Measurements from ENCODE around the gene CBLC. TPM values are rescaled to one million over a fixed set of nuclear protein-coding genes. Genes with fewer than 3 reads are reported as not detected.
A peak's percentile ranks its signal among the peaks of the same experiment; 100 is the strongest.

CBLC gene
- total RNA-seq, 1 experiment from 2014 or later: 0.80 TPM

DNA sequence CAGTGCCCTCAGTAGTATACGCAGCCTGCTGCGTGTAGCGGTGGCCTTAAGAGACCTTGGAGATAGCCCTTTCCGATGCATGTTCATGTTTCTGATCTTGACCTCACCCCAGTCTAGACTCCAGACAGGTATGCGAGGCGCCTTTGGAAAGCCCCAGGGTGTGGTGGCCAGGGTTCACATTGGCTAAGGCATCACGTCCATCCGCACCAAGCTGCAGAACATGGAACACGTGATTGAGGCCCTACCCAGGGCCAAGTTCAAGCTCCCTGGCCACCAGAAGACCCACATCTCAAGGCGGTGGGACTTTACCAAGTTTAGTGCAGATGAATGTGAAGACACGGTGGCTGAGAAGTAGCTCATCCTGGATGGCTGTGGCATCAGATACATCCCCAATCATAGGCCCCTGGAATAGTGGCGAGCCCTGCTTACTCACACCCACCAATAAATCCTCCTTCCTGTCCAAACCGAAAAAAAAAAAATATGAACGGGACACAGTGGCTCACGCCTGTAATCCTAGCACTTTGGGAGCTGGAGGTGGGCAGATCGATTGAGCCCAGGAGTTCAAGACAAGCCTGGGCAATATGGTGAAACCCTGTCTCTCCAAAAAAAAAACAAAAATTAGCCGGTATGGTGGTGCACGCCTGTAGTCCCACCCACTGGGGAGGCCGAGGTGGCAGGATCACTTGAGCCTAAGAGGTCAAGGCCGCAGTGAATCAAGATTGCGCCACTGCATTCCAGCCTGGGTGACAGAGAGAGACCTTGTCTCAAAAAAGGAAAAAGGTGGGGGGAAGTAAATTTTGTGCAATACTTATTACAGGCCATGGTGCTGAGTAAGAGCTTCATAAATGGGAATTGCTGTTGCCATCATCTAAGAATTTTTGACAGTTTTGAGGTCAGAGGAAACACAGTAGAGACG lies 12.4 kb upstream of the CBLC start:
- DNase-seq (ENCODE audit: low read depth, low spot score) (no peak), ATAC-seq (no peak)
- Histone ChIP-seq H3K9me3 (ENCODE audit: control insufficient read depth, insufficient read depth, low read depth, low read length) (no peaks in the 10 kb centered on the region), H3K27ac (ENCODE audit: low read length) (0 out of 2 replicates have a peak overlapping the region, but pooled peaks have one; percentile 17), H3K36me3 (ENCODE audit: control insufficient read depth, insufficient read depth, low read length) (no peaks in the 10 kb centered on the region), H3K4me3 (ENCODE audit: low read depth in 2 of 2, low read length in 2 of 2) (no peak overlapping the region), H3K27me3 (ENCODE audit: control insufficient read depth, insufficient read depth, low read length) (no peaks in the 10 kb centered on the region), H3K4me1 (ENCODE audit: control insufficient read depth, insufficient read depth, low read length) (peaks cover 6% of the 10 kb centered on the region)
- TF ChIP-seq SIN3A (IDR thresholded peaks at IDR 0.05; ENCODE audit: borderline replicate concordance, insufficient read depth, low read depth, low read length): no peak
- no TSS peak for BruUV-seq (replicated peaks)
- ChIA-PET CTCF (interaction anchor here (2.3 kb wide), 1 partner anchor 41 kb away, joined by 10 read pairs; no protein-coding TSS in a partner anchor), POLR2A (interaction anchor here (0.5 kb wide), 1 partner anchor 75 kb away, joined by 4 read pairs; no protein-coding TSS in a partner anchor)
- intact Hi-C loops (cut with micrococcal nuclease; ENCODE audit: unreplicated experiment): no loop called here
- in situ Hi-C loops (cut with HindIII; ENCODE audit: low pct_unique_long_range_greater_than_20kb, low sequenced_read_pairs): no loop called here

DNA sequence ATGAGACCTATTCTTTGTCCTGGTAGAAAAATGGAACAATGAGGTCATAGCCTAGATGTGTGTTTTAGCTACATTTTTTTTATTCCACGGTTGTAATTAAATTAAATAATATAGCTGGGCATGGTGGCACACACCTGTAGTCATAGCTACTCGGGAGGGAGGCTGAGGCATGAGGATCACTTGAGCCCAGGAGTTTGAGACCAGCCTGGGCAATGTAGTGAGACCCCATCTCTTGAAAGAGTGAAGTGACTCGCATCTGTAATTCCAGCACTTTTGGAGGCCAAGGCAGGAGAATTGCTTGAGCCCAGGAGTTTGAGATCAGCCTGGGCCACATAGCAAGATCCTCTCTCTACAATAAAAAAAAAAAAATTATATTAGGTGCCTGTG lies 11.7 kb upstream of the CBLC start:
- DNase-seq (ENCODE audit: low read depth, low spot score): no peak
- H3K4me1 ChIP-seq (ENCODE audit: control insufficient read depth, insufficient read depth, low read length): peaks cover 6% of the 10 kb centered on the region
- no peaks in the 10 kb centered on the region for H3K36me3 ChIP-seq (ENCODE audit: control insufficient read depth, insufficient read depth, low read length)
- ChIA-PET POLR2A (no interaction called here), CTCF (interaction anchor here (2.3 kb wide), 1 partner anchor 42 kb away, joined by 10 read pairs; no protein-coding TSS in a partner anchor)
- no peaks in the 10 kb centered on the region for H3K9me3 ChIP-seq (ENCODE audit: control insufficient read depth, insufficient read depth, low read depth, low read length)
- in situ Hi-C loops (cut with HindIII; ENCODE audit: low pct_unique_long_range_greater_than_20kb, low sequenced_read_pairs): no loop called here
- intact Hi-C loops (cut with micrococcal nuclease; ENCODE audit: unreplicated experiment): no loop called here
- H3K4me3 ChIP-seq (ENCODE audit: low read depth in 2 of 2, low read length in 2 of 2): no peak overlapping the region
- BruUV-seq (replicated peaks): no TSS peak
- no peaks in the 10 kb centered on the region for H3K27me3 ChIP-seq (ENCODE audit: control insufficient read depth, insufficient read depth, low read length)
- no peak for ATAC-seq
- no peak overlapping the region for H3K27ac ChIP-seq (ENCODE audit: low read length)
- TF ChIP-seq, protein P1, sequence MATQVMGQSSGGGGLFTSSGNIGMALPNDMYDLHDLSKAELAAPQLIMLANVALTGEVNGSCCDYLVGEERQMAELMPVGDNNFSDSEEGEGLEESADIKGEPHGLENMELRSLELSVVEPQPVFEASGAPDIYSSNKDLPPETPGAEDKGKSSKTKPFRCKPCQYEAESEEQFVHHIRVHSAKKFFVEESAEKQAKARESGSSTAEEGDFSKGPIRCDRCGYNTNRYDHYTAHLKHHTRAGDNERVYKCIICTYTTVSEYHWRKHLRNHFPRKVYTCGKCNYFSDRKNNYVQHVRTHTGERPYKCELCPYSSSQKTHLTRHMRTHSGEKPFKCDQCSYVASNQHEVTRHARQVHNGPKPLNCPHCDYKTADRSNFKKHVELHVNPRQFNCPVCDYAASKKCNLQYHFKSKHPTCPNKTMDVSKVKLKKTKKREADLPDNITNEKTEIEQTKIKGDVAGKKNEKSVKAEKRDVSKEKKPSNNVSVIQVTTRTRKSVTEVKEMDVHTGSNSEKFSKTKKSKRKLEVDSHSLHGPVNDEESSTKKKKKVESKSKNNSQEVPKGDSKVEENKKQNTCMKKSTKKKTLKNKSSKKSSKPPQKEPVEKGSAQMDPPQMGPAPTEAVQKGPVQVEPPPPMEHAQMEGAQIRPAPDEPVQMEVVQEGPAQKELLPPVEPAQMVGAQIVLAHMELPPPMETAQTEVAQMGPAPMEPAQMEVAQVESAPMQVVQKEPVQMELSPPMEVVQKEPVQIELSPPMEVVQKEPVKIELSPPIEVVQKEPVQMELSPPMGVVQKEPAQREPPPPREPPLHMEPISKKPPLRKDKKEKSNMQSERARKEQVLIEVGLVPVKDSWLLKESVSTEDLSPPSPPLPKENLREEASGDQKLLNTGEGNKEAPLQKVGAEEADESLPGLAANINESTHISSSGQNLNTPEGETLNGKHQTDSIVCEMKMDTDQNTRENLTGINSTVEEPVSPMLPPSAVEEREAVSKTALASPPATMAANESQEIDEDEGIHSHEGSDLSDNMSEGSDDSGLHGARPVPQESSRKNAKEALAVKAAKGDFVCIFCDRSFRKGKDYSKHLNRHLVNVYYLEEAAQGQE (IDR thresholded peaks at IDR 0.05; ENCODE audit: insufficient read depth in 1 of 2, low read depth in 2 of 2, low read length in 1 of 2): no peak

DNA sequence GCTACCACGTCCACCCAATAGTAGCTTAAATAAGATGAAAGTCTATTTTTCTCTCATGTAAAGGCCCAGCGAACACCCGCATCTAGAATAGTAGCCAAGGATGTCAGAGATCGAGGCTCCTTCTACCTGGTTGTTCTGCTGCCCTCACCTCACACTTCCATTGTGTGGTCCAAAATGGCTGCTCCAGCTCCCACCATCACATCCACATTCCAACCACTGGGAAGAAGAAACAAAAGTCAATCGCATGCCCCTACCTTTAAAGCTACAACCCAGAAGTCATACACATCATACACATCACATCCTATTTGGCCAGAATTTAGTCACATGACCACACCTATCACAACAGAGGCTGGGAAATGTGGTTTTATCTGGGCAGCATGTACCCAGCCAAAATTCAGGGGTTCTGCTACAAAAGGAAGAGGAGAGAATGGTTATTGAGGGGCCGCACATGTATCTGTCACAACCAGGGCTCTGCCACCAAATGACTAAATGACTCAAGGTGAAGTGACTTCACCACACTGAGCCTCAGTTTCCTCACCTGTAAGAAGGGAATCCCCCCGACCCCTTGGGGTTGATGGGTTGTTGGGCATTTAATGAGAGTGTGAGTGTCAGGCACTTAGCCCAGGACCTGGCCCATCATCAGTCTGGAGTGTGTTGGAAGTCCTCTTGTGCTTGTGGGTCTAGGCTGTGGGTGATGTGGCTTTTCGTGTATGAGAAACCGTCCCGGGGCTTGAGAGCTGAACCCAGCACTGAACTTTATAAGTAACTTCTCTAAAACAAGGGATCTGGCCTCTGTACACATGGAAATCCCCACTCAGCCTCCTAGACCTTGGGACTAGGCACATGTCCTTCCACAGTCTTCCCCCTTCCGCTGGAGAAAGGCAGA lies 10.2 kb upstream of the CBLC start:
- H3K36me3 ChIP-seq (ENCODE audit: control insufficient read depth, insufficient read depth, low read length): no peaks in the 10 kb centered on the region
- BruUV-seq (replicated peaks): no TSS peak
- DNase-seq (ENCODE audit: low read depth, low spot score): no peak
- peak overlapping the region; percentile 1; the same call in 1 of the 2 replicates for H3K27ac ChIP-seq (ENCODE audit: low read length)
- ChIA-PET POLR2A (interaction anchor here (0.6 kb wide), 1 partner anchor 48 kb away, joined by 6 read pairs; no protein-coding TSS in a partner anchor), CTCF (interaction anchor here (1.1 kb wide), 1 partner anchor 44 kb away, joined by 5 read pairs; no protein-coding TSS in a partner anchor)
- H3K27me3 ChIP-seq (ENCODE audit: control insufficient read depth, insufficient read depth, low read length): no peaks in the 10 kb centered on the region
- ATAC-seq: no peak
- H3K4me3 ChIP-seq (ENCODE audit: low read depth in 2 of 2, low read length in 2 of 2): no peak overlapping the region
- intact Hi-C loops (cut with micrococcal nuclease; ENCODE audit: unreplicated experiment): no loop called here
- no peak for TF ChIP-seq TCF7L2 (IDR thresholded peaks at IDR 0.05; ENCODE audit: low read depth, low read length)
- TF ChIP-seq, protein P2, sequence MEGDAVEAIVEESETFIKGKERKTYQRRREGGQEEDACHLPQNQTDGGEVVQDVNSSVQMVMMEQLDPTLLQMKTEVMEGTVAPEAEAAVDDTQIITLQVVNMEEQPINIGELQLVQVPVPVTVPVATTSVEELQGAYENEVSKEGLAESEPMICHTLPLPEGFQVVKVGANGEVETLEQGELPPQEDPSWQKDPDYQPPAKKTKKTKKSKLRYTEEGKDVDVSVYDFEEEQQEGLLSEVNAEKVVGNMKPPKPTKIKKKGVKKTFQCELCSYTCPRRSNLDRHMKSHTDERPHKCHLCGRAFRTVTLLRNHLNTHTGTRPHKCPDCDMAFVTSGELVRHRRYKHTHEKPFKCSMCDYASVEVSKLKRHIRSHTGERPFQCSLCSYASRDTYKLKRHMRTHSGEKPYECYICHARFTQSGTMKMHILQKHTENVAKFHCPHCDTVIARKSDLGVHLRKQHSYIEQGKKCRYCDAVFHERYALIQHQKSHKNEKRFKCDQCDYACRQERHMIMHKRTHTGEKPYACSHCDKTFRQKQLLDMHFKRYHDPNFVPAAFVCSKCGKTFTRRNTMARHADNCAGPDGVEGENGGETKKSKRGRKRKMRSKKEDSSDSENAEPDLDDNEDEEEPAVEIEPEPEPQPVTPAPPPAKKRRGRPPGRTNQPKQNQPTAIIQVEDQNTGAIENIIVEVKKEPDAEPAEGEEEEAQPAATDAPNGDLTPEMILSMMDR (IDR thresholded peaks at IDR 0.05): no peak
- no peak for TF ChIP-seq SIN3A (IDR thresholded peaks at IDR 0.05; ENCODE audit: borderline replicate concordance, insufficient read depth, low read depth, low read length)
- TF ChIP-seq, protein P1 (IDR thresholded peaks at IDR 0.05; ENCODE audit: insufficient read depth in 1 of 2, low read depth in 2 of 2, low read length in 1 of 2): no peak
- H3K4me1 ChIP-seq (ENCODE audit: control insufficient read depth, insufficient read depth, low read length): peaks cover 6% of the 10 kb centered on the region
- no peaks in the 10 kb centered on the region for H3K9me3 ChIP-seq (ENCODE audit: control insufficient read depth, insufficient read depth, low read depth, low read length)
- in situ Hi-C loops (cut with HindIII; ENCODE audit: low pct_unique_long_range_greater_than_20kb, low sequenced_read_pairs): no loop called here
